HG03558 (cell line): ENCODE measurements around the gene IGLL1.
"Not testable (repeated sequence)": the region's sequence is repeated elsewhere in the genome, so short reads cannot be mapped to it uniquely, and the experiment has no call there.

Source experiments
- ATAC-seq: cut with Tn5 transposase; IDR thresholded peaks from one replicate; pipeline ENCODE4 v1.9.1; 2021; ENCODE audit warnings: moderate number of reproducible peaks; ENCODE audit not compliant: unreplicated experiment; ENCODE audit errors: extremely low read depth

Gene IGLL1

DNA sequence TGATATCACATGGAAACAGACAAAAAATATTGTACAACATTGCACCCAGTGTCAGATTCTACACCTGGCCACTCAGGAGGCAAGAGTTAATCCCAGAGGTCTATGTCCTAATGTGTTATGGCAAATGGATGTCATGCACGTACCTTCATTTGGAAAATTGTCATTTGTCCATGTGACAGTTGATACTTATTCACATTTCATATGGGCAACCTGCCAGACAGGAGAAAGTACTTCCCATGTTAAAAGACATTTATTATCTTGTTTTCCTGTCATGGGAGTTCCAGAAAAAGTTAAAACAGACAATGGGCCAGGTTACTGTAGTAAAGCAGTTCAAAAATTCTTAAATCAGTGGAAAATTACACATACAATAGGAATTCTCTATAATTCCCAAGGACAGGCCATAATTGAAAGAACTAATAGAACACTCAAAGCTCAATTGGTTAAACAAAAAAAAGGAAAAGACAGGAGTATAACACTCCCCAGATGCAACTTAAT, 36.5 kb downstream of the IGLL1 start:
- not testable (repeated sequence) for ATAC-seq

DNA sequence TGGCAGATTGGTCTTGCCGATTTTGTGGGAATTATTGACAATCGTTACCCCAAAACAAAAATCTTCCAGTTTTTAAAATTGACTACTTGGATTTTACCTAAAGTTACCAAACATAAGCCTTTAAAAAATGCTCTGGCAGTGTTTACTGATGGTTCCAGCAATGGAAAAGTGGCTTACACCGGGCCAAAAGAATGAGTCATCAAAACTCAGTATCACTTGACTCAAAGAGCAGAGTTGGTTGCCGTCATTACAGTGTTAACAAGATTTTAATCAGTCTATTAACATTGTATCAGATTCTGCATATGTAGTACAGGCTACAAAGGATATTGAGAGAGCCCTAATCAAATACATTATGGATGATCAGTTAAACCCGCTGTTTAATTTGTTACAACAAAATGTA, 37.2 kb downstream of the IGLL1 start:
- no peak for ATAC-seq

DNA sequence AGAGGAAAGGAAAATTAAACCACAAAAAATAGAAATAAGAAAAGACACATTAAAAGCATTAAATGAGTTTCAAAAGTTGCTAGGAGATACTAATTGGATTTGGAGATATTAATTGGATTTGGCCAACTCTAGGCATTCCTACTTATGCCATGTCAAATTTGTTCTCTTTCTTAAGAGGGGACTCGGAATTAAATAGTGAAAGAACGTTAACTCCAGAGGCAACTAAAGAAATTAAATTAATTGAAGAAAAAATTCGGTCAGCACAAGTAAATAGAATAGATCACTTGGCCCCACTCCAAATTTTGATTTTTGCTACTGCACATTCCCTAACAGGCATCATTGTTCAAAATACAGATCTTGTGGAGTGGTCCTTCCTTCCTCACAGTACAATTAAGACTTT, 37.7 kb downstream of the IGLL1 start:
- not testable (repeated sequence) for ATAC-seq

DNA sequence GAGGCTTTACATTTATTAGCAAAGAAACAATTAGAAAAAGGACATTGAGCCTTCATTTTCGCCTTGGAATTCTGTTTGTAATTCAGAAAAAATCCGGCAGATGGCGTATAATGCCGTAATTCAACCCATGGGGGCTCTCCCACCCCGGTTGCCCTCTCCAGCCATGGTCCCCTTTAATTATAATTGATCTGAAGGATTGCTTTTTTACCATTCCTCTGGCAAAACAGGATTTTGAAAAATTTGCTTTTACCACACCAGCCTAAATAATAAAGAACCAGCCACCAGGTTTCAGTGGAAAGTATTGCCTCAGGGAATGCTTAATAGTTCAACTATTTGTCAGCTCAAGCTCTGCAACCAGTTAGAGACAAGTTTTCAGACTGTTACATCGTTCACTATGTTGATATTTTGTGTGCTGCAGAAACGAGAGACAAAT, 38.2 kb downstream of the IGLL1 start:
- ATAC-seq = not testable (repeated sequence)

DNA sequence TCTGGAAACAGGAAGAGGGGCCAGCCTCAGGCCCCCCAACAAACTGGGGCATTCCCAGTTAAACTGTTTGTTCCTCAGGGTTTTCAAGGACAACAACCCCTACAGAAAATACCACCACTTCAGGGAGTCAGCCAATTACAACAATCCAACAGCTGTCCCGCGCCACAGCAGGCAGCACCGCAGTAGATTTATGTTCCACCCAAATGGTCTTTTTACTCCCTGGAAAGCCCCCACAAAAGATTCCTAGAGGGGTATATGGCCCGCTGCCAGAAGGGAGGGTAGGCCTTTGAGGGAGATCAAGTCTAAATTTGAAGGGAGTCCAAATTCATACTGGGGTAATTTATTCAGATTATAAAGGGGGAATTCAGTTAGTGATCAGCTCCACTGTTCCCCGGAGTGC, 39.3 kb downstream of the IGLL1 start:
- ATAC-seq = not testable (repeated sequence)

DNA sequence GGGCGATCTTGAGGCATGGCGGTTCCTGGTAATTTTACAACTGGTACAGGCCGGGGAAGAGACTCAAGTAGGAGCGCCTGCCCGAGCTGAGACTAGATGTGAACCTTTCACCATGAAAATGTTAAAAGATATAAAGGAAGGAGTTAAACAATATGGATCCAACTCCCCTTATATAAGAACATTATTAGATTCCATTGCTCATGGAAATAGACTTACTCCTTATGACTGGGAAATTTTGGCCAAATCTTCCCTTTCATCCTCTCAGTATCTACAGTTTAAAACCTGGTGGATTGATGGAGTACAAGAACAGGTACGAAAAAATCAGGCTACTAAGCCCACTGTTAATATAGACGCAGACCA, 40.3 kb downstream of the IGLL1 start:
- ATAC-seq = not testable (repeated sequence)

DNA sequence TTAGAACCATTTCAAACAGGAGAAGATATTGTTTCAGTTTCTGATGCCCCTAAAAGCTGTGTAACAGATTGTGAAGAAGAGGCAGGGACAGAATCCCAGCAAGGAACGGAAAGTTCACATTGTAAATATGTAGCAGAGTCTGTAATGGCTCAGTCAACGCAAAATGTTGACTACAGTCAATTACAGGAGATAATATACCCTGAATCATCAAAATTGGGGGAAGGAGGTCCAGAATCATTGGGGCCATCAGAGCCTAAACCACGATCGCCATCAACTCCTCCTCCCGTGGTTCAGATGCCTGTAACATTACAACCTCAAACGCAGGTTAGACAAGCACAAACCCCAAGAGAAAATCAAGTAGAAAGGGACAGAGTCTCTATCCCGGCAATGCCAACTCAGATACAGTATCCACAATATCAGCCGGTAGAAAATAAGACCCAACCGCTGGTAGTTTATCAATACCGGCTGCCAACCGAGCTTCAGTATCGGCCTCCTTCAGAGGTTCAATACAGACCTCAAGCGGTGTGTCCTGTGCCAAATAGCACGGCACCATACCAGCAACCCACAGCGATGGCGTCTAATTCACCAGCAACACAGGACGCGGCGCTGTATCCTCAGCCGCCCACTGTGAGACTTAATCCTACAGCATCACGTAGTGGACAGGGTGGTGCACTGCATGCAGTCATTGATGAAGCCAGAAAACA, 40.8 kb downstream of the IGLL1 start:
- no peak for ATAC-seq

DNA sequence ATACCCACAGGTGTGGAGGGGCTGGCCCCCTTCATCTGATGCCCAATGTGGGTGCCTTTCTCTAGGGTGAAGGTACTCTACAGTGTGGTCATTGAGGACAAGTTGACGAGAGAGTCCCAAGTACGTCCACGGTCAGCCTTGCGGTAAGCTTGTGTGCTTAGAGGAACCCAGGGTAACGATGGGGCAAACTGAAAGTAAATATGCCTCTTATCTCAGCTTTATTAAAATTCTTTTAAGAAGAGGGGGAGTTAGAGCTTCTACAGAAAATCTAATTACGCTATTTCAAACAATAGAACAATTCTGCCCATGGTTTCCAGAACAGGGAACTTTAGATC, 41.4 kb downstream of the IGLL1 start:
- not testable (repeated sequence) for ATAC-seq

DNA sequence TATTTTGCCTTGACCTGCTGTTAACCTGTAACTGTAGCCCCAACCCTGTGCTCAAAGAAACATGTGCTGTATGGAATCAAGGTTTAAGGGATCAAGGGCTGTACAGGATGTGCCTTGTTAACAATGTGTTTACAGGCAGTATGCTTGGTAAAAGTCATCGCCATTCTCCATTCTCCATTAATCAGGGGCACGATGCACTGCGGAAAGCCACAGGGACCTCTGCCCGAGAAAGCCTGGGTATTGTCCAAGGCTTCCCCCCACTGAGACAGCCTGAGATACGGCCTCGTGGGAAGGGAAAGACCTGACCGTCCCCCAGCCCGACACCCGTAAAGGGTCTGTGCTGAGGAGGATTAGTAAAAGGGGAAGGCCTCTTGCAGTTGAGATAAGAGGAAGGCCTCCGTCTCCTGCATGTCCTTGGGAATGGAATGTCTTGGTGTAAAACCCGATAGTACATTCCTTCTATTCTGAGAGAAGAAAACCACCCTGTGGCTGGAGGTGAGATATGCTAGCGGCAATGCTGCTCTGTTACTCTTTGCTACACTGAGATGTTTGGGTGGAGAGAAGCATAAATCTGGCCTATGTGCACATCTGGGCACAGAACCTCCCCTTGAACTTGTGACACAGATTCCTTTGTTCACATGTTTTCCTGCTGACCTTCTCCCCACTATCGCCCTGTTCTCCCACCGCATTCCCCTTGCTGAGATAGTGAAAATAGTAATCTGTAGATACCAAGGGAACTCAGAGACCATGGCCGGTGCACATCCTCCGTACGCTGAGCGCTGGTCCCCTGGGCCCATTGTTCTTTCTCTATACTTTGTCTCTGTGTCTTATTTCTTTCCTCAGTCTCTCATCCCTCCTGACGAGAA, 42.0 kb downstream of the IGLL1 start:
- not testable (repeated sequence) for ATAC-seq

DNA sequence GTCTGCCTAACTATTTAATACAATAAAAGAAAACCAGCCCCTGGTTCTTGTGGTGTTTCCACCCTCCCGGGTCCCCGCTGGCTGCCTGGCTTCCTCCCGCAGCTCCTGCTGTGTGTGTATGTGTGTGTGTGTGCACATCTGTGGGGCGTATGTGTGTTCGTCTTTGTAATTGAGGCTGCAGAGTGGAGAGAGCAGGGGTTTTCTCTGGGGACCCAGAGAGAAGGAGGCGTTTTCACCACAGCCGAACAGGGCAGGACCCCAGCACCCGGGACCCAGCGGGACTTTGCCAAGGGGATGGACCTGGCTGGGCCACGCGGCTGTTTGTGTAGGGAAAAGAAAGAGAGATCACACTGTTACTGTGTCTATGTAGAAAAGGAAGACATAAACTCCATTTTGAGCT, 42.7 kb downstream of the IGLL1 start:
- no peak for ATAC-seq

DNA sequence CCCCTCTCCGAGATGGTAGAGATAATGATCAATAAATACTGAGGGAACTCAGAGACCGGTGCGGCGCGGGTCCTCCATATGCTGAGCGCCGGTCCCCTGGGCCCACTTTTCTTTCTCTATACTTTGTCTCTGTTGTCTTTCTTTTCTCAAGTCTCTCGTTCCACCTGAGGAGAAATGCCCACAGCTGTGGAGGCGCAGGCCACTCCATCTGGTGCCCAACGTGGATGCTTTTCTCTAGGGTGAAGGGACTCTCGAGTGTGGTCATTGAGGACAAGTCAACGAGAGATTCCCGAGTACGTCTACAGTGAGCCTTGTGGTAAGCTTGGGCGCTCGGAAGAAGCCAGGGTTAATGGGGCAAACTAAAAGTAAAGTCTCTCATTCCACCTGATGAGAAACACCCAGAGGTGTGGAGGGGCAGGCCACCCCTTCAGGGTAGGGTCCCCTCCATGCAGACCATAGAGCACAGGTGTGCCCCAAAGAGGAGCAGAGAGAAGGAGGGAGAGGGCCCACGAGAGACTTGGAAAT, 43.2 kb downstream of the IGLL1 start:
- no peak for ATAC-seq

DNA sequence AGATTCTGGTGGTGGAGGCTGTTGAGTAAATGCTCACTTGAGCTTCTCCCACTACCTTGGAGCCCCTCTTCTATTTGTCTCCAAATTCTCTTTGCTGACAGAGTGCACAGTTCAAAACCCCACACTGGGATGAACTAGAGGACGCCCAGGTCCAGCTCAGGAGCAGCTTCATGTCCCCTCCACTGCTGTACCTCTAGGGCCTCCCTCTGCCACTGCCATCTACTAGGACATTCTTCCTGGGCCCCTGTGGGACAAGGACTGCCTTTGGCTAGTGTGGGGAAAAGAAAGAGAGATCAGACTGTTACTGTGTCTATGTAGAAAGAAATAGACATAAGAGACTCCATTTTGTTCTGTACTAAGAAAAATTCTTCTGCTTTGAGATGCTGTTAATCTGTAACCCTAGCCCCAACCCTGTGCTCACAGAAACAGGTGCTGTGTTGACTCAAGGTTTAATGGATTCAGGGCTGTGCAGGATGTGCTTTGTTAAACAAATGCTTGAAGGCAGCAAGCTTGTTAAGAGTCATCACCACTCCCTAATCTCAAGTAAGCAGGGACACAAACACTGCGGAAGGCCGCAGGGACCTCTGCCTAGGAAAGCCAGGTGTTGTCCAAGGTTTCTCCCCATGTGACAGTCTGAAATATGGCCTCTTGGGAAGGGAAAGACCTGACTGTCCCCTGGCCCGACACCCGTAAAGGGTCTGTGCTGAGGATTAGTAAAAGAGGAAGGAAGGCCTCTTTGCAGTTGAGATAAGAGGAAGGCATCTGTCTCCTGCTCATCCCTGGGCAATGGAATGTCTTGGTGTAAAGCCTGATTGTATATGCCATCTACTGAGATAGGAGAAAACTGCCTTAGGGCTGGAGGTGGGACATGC, 44.1 kb downstream of the IGLL1 start:
- ATAC-seq = not testable (repeated sequence)

DNA sequence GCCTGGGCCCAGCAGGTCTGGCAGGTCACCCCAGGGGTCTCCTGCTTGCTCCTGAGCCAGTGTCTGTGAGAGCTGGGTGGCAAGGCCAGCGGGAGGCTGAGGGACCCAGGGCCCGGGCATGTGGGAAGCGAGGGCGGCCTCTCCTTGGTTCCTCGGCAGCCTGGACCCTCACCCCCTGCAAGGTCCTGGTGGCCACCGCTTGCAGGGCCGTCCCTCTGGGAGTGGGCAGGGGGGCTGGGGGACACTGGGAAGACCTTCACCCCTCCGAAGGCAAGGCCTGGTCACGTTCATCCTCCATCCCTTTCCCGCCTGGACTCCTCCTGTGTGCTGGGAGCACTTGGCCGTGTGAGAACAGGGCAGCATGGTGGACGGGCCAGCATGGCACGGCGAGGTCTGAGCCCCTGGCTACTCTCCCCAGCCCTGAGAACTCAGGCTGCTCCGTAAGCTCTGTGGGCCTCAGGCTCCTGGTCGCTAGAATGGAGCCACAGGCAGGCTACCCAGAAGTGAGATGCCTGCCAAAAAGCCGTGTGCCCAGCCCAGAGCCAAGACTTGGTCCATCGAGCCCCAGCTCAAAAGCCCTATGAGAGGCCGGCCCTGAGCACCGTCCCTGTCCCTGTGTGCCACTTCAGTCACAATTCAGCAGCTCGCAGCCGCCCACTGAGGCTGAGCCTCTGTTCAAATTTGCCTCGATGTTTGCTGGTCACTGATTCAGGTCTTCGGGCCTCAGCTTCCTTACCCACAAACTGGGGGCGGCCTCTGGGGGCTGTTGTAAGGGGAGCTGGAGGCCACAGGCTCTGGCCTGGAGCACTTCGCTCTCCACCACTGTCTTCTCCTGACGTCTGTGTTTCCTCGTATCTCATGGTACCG, 45.0 kb downstream of the IGLL1 start:
- ATAC-seq = no peak

DNA sequence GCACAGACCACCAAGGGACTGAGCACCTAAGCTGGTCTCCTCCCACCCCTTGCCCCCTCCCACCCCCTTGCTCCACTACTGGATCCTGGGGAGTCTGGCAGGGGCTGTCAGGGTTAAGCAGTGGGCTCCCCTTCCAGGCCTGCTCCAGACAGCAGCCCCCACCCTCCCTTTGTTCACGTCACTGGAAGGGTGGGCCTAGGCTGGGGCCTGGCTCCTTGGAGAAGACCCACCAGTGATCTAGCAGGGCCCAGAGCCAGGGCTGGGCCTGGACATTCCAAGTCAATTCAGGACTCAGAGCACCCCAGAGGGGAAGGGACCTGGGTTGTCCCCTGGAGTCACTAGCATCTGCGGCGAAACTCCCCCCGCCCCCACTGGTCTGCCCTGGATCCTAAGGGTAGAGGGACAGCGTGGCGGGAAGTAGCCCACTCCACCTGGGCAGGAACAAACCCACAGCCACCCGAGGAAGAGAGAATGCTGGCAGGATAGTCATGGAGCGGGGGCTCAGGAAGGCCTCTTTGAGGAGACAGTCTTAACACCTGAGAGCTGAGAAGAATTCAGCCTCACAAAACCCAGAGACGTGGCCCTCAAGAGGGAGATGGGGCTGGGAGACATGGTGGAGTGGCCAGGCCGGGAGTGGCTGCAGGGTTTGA, 45.8 kb downstream of the IGLL1 start:
- no peak for ATAC-seq

DNA sequence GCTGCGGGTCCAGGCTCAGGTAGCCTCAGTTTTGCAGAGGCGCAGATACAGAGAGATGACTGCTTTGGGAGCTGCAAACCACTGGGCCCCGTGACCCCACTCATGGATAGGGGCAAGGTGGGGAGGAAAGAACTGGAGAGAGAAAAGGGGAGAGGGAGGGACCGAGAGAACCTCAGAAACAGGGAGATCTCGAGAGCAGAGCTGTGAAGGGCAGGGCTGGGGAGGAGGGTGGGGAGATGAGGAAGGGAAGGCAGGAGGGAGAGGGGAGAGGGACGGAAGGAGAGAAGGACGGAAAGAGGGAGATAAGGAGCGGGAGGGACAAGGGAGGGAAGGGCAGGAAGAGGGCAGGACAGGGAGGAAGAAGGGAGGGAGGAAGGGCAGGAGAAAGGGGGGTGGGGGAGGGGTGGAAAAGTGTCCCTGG, 46.3 kb downstream of the IGLL1 start:
- ATAC-seq = no peak

DNA sequence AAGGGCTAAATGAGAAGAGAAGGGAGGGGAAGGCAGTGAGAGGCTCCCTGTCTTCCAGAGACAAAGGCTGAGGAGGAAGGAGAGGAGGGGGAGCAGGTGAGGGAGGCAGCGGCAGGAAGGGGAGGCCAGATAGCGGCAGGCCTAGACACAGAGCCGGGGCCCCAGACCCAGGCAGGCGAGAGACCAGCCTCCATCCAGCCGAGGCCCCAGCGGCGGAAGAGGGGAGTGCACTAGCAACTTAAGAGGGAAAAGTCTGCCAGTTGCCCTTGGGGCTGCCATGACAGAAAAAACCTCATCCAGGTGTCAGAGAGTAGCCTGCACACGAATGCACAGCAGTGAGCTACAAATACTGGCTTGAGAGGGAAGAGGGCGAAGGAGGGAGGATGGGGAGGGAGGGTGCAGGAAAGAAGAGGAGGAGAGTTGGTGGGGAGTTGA, 46.7 kb downstream of the IGLL1 start:
- no peak for ATAC-seq

DNA sequence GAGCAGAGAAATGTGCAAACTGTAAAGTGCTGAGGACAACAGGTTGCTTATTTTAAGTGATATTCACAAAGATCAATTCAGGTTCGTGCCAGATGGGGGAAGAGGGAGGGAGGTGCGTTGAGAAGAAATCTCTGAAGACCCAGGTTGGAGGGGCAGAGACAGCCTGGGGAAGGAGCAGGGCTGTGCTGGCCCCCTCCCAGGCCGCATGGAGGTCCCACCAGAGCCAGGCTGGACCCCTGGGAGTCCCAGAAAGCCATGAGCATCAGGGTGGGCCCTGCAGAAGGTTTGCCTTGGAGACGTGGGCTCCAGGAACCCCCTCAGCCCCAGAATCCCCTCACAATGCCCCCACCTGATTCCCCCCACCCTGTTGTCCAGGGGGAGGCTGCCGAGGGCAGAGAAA, 47.4 kb downstream of the IGLL1 start:
- no peak for ATAC-seq

DNA sequence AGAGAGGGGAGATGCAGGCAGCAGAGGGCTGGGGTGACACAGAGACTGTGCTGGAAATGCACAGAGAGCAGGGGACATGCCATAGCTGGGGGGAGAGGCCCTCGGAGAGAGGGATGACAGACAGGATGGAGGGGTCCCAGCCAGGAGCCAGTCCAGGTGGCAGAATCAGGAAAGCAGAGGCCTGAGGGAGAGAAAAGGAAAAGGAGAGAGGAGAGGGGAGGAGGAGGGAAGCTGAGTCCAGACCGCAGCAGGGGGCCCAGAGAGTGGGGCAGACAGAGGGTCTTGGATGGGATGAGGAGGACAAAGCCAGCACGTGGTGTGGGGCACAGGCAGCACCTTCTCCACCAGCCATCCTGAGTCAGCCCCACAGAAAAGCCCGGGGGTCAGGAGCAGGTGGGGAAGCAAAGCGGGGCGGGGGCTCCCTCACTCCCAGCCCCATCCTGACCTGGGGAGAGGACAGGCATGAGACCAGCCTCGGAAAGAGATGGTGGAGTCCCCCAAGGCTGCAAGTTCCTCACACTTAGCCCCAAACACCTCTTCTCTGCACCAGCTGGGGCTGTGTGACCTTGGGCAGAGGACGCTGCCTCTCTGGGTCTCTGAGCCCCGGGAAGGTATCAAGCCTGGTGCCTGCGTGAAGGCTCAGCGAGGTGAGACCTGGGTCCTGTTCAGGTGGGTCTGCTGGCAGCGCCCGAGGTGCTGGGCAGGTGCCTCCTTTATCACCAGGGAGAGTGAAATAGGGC, 48.0 kb downstream of the IGLL1 start:
- ATAC-seq = no peak
